GM19025 (cell line): ENCODE measurements around the gene FCRL1.
A peak's percentile ranks its signal among the peaks of the same experiment; 100 is the strongest.

Experiments used
- ATAC-seq: cut with Tn5 transposase; IDR thresholded peaks from one replicate; pipeline ENCODE4 v1.9.1; 2021; ENCODE audit warnings: mild to moderate bottlenecking, low read depth, moderate library complexity; ENCODE audit not compliant: unreplicated experiment

The FCRL1 gene, protein sequence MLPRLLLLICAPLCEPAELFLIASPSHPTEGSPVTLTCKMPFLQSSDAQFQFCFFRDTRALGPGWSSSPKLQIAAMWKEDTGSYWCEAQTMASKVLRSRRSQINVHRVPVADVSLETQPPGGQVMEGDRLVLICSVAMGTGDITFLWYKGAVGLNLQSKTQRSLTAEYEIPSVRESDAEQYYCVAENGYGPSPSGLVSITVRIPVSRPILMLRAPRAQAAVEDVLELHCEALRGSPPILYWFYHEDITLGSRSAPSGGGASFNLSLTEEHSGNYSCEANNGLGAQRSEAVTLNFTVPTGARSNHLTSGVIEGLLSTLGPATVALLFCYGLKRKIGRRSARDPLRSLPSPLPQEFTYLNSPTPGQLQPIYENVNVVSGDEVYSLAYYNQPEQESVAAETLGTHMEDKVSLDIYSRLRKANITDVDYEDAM

DNA sequence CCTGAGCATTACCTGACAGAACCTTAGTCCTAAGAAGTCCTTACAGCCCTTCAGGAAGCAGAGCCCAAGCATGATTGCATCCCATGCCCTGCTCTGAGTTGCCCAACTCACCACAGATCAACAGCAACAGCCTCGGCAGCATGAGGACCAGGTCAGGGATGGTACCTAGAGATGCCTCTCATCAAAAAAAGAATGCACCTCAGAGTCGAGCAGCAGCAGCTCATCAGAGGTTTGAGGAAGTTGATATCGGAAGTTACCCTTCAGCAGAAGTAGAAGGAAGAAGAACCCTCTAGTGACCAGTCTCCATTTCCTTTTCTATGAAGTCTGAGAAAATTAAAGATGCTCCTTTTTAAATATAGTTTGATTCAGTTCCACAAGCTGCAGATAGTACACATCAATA lies at the start of gene FCRL1:
TSS of gene FCRL1 (minus strand) at position 225 of the 400 bp plus-strand sequence. CDS start at position 142, 83 bp downstream.
- no peak for ATAC-seq

DNA sequence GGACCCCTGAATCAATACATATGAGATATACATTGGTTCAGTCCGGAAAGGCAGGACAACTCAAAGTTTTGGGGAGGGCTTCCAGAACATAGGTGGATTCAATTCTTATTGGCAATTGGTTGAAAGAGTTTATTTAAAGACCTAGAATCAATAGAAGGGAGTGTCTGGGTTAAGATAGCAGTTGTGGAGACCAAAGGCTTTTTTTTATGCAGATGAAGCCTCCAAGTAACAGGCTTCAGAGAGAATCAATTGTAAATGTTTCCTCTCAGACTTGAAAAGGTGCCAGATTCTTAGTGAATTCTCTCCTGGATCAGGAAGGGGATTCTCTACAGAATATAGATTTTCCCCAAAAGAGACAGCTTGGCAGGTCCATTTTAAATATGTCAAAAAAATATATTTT lies 48.7 kb upstream of the FCRL1 start:
- no peak for ATAC-seq

DNA sequence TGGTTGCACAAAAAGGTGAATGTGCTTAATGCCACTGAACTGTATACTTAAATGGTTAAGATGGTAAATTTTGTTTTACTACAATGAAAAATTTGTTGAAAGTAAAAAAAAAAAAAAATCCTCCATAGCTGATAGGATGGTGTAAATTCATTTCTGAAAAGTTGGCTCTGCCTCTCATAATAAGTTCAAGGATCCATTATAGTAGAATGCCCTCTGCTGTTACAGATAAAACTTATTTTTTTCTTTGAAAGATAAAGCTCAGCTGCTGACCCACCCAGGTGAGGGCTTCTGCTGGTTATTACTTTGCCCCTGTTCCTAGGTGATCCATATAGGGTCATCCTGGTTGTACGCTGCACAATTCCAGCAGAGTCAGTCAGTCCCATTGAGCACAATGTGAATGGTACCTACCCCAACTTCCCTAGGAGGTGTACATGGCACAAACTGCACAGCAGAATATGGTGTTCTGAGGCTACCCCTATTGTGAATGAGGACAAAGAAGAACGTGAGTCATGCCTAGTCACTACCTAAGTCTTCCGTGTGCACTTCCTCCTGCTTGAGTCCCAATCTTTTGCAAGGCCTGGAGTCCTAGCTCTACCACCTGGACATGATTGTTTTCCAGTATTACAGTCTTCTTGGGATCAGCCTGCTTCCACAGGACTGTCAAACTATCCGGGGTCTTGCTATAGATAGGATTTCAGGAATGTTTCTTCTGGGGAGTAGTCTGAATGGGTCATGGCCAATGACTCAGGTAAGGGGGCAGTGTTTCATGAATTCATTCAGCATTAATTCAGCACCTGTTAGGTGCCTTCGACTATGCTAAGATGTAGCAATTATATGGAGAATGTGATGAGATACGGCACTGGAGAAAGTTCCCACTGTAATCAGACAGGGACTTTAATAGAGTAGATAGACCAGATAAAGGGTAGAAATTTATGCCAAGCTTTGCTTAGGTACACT lies 42.5 kb upstream of the FCRL1 start:
- no peak for ATAC-seq

DNA sequence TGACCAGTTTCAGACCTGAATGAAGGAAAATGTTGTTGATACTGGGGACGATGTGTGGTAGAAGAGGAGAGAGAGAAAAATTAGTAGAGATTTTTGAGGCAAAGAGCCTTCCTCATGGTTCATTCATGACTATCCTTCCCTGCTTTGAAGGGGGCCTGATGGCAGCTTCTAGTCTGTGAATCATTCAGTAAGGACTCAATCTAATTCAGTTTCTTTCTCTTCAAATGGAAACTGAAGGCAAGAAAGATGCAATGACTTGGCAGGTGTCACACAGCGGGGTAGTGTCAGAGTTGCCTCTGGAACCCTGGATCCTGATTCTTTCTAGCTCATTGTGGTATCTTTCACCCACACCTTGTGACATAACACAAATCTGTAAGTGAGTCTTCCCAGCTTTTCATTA lies 36.6 kb upstream of the FCRL1 start:
- ATAC-seq, result peak; percentile 80

DNA sequence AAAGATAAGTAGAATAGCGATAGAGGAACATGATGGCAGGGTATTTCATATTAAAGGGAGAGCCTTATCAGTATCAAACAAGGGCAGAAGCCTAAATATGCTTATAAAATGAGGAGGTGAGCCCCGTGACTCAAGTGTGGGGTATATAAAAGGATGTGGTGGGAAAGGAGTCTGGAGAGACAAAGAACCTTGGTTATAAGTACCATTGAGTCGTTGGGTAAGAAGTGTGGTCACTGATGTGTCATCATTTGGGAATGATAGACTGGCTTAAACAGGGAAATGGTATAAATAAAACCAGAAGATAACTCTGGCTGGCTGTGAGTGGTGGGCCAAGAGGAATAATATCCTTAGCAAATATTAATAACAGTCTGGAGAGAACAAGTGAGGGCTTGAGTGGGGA lies 32.6 kb upstream of the FCRL1 start:
- no peak for ATAC-seq

DNA sequence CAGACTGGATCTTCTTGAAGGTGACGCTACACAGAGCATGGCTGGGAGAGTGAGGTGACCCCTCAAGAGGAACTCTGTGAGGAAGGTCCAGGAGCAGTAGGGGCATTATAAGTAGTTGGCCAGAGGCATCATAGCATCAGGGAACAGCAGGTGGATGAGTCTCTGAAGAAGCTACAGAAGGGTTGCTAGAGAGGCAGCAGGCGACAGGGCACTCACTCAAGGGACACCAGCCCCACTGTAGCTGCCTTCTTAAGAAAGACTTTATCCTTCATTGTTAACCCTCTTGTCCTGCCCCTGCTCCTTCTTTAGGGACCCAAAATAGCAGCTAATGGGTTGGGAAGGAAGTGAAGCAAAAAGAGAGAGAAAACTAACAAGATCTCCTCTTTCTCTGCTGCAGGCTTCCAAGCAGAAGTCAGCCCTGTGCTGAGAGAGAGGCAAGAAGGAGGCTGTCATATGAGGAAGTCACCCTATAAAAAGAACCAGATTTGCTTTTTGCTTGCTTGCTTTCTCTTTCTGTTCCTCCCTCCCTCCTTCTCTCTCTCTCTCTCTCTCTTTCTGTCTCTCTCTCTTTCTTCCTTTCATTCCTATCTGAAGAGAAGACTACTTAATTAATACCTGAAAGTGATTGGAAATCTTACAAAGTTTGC lies 29.4 kb upstream of the FCRL1 start:
- ATAC-seq, result no peak

DNA sequence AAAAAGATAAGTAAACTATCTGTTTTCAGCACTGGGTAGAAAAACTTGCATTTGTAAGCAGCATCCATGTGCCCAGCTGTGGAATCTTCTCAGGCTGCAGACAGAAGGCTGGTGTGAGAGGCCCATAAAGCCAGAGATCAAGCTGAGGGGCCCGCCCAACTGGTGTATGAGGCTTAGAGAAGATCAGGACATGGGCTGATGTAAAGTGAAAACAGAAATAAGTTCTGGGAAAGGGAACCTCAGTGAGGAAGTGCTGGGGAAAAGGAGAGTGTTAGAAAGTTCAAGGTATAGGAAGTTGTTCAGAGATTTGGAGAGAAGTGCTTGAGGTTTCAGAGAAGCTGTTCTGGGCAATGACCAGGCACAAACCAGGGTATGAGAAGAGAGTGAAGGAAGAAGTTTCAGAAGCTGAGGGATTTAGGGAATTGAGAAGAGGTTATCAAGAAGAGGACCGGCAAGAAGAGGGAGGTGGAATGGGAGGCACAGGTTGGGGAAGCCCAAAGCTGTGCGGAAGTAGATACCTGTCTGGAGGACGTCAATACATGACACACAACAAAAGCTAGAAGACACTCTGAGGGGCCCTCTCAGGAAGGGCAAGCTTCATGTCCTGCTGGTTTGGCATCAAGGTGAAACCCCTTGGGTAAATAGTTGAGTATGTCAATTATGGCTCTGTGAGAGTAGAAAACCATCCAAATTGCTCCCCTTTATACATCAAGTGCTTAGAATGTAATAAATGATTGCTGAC lies 24.3 kb upstream of the FCRL1 start:
- ATAC-seq, result no peak

DNA sequence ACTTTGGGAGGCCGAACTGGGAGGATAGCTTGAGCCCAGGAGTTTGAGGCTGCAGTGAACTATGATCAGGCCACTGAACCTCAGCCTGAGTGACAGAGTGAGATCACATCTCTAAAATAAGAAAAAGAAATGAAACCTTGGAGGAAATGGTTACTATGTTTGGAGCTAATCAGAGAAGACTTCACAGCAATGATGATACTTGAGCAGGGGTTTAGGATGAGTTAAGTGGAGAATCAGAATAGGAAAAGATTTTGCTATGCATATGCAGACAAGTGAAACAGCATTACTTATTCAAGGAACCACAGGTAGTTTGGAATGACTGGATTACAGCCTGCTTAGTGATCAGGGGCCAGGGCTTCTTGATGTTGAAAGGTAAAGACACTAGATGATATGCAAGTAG lies 23.0 kb upstream of the FCRL1 start:
- ATAC-seq, result peak; percentile 28

DNA sequence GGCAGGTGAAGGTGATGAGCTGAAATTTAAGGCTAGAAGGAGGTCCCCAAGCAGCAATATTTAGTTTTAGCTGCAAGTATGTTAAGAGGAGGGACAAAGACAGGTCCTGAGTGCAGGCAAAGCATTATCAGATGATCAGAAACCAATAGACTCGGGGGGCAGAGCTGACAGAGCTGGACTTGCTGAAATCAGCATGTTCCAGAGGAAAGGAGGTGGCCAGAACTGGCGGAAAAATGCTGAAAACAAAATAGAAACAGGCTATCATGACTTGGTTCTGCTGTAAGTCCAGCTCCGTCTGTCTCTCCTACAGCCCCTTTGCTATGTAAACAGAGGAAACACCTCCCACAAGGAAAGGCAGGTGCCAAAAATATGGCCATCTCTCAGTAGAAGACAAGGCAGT lies 21.8 kb upstream of the FCRL1 start, which contains the start of gene CD5L:
TSS of gene CD5L (minus strand) at position 101 of the 400 bp plus-strand sequence. CDS start 107 bp downstream, outside the sequence.
- ATAC-seq, result no peak

DNA sequence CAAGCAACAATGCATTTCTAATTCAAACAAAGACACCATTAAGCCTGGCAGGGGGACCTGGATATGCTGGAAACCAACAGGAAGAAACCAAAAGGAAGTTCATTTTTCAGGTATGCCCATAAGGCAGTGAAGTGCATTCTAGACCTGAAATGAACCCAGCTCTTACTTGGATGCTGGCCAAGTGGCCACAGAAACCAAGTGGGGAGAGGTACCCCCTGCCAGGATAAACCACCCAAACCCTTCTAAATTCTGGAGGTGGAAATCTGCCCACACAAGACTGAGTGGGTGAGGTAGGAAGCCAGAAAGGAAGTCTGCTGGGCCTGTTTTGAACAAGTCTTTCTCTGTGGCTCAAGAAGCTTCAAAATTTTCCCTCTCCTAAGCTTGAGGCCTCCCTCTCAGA lies 19.0 kb upstream of the FCRL1 start:
- ATAC-seq, result no peak

DNA sequence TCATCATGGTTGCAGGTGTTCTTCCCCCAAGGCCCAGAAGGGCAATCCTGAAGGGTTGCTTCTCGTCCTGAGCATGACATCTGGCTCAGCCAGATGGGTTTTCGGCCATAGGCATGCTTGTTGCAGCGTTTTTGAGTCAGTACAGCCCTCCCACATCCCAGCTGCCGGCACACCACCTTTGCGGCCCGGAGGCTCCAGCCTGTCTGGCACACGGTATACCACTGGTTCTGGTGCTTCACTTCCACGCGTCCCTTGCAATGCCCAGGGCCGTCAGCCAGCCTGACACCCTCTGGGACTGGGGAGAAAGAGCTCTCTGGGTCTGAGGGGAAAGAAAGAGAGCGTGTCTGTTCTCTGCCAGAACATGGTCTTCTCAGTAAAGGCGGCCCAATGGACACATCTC lies 14.5 kb upstream of the FCRL1 start:
- no peak for ATAC-seq

DNA sequence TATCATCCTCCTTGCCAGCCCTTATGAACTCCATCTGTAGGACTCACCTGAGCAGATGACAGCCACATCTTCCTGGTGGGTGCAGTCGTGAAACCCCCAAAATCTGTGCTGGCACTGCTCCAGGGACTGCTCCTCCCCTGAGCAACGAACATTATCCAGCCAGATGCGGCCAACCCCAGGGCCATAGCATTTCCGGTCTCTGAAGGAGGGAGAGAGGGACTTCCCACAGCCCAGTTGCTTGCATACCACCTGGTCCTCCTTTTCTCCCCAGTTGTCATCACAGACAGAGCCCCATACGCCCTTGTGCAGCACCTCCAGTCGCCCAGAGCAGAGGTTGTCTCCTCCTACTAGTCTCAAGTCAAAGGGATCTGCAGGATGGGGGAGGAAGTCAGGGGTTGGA lies 13.2 kb upstream of the FCRL1 start:
- ATAC-seq, result peak; percentile 48

DNA sequence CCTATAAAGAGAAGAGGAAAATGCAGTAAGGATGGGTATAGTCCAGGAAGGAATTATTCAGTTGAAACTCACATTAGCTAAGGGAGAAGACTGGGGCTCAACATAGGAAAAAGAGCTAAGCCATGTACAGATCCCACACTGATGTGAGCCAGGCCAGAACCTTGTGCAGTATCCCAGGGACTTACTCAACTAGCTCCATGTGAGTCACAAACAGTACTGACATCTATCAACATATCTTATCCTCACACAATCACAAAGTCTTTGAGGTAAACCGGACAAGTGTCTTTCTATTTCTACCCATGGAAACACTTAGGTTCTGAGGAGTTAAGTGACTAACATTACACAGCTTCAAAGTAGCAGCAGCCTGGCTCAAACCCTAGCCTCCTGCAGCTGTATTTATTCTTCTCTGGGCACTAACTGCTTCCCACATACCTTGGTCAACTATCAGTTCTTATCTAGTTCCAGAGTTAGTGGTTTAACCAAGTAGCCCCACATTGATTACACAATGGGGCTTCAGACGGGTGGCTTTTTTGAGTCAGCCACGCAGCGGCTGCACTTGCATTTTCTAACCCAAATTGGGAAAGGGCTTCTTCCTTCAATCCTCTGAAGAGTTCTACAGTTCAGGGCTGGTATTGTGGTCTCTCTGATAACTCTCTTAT lies 12.2 kb upstream of the FCRL1 start:
- no peak for ATAC-seq

DNA sequence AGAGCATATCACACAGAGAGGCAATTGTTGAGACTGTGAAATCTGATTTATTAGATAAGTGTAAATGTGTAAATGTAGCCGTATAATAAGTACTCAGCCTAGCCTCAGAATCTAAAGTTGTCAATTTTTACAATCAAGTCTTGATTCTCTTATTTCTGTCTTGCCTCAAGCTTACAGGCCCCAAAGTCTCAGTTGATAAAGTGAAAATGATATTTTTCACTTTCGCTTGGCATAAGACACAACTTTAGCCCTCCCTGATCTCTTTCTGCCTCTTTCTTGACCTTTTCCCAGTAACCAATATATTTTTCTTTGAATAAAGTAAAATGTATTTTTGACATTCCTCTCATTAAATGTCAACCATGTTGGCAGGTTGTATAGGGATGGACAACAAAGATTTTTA lies 11.0 kb upstream of the FCRL1 start:
- no peak for ATAC-seq

DNA sequence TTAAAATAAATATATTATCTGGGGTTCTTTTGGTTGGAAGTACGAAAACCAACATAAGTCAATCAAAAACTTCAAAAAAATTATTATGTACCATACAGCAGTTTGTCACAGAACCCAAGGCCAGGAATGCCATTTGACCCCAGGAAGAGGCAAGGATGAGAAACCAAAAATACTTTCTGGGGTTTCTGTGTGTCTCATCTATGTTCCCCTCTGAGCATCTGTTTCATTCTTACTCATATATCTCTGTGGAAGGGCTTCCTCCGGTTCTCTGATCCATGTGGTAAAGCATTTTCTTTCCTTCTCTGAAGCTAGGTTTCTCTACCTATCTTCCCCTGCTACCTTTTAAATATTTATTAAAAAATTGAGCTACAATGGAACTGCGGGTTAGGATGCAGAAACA lies 9.8 kb upstream of the FCRL1 start:
- no peak for ATAC-seq

DNA sequence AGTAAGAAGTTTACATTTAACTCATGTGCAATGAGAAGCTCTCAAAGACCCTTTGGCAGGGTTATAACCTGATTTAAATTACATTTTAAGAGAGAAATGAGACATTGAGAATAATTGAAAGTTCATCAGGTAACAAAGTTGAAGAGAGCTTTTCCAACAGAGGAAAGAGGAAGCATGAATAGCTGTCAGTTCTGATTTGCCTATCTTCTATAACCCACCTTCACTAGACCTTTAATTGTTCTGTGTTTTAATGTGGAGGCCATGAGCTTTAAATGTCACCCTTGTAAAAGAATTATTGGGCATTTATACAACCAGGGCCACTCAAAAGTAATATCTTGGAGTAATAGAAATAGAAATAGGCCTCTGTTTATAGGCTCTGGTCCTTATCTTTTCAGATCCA lies 9.3 kb upstream of the FCRL1 start:
- ATAC-seq, result no peak

DNA sequence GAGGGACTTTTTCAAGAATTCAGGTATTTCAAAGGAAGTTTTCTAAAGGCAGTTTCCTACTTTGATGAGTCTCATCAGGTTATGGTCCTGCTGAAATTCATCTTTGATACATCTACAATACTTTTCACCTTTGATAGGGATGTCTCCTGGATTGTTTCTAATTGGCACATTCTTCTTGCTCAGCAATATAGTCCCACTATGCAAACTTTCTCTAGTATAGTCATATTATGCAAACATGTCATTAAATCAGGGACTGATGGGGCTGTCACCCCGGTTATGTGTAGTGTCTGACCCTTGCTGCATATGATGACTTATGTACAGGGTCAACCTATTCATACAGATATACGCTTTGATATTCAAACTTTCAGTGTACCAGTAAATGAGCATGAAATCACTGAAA lies 379 bp upstream of the FCRL1 start:
- no peak for ATAC-seq

DNA sequence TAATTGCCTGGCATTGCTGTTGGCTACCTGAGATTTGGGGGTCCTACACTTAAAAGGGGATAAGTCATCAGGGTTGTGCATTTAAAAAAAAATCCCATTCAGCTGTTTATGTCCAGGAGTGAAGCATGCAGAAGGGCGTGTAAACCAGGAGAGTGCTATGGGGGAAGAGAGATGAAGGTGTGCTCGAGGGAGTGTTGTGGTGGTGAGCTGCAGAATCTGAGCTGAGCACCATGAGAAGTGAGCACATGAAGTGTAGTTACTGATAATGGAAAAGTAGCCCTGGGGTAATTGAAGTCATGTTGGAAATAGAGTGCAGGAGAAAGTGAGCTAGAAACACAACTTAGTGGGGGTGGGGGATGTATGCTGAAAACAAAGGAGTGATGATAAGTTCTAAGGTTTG lies 705 bp downstream of the FCRL1 start:
- no peak for ATAC-seq

DNA sequence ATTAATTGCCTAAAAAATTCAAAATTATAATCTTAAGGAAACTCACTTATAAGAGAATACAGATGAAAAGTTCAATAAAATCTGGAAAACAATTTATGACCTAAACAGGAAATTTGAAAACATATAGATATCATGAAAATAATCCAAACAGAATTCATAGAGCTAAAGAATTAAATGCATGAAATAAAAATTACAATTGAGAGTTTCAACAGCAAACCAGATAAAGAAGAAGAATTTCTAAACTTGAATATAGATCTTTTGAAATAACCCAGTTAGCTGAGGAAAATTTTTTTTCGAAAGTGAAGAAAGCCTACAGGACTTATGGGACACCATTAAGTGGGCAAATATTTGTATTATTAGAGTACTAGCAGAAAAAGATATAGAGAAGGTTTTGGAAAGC lies 6.7 kb downstream of the FCRL1 start:
- ATAC-seq, result no peak
